ENCODE results near the gene NDUFS7. TPM values are rescaled to one million over a fixed set of nuclear protein-coding genes. Genes with fewer than 3 reads are reported as not detected.

The NDUFS7 gene
- 129 and 170 TPM in 2 replicates for total RNA-seq

GRCh38 chr19:1383312-1384084 lies at the start of gene NDUFS7:
TSS of gene NDUFS7 (plus strand) at chr19:1383907. CDS start at chr19:1383927, 20 bp downstream.

GRCh38 chr19:1401138-1401888 lies 17.6 kb downstream of the NDUFS7 start, which contains the start of gene GAMT:
TSS of gene GAMT (minus strand) at chr19:1401542. CDS start at chr19:1401476, 66 bp downstream.

GRCh38 chr19:1407528-1408299 lies 24.0 kb downstream of the NDUFS7 start, which contains the start of gene DAZAP1:
TSS of gene DAZAP1 (plus strand) at chr19:1407586. CDS start at chr19:1407774, 188 bp downstream.

GRCh38 chr19:1438035-1438932 lies 54.6 kb downstream of the NDUFS7 start, which contains the start of gene RPS15:
TSS of gene RPS15 (plus strand) at chr19:1438396. CDS start at chr19:1438426, 30 bp downstream.

Other genes with a start within 250 kb of the NDUFS7 start
- gene SBNO2, start 209.6 kb upstream of the NDUFS7 start, total RNA-seq, result 33.7 and 63.0 TPM in 2 replicates
- gene STK11, start 178.1 kb upstream of the NDUFS7 start, total RNA-seq, result 63.7 and 77.8 TPM in 2 replicates
- gene CBARP, start 145.9 kb upstream of the NDUFS7 start, total RNA-seq, result 1.9 and 4.5 TPM in 2 replicates
- 85.8 and 140 TPM in 2 replicates for gene ATP5F1D, start 142.2 kb upstream of the NDUFS7 start, total RNA-seq
- gene MIDN, start 135.3 kb upstream of the NDUFS7 start, total RNA-seq, result 25.0 and 75.9 TPM in 2 replicates
- 239 and 297 TPM in 2 replicates for gene CIRBP, start 114.6 kb upstream of the NDUFS7 start, total RNA-seq
- 57.6 and 62.4 TPM in 2 replicates for gene FAM174C, start 108.4 kb upstream of the NDUFS7 start, total RNA-seq
- gene EFNA2, start 98.0 kb upstream of the NDUFS7 start, total RNA-seq, result not detected in 2 replicates
- 62.0 and 67.4 TPM in 2 replicates for gene GAMT, start 17.6 kb downstream of the NDUFS7 start, total RNA-seq
- 55.4 and 72.5 TPM in 2 replicates for gene DAZAP1, start 23.7 kb downstream of the NDUFS7 start, total RNA-seq
- 2,162 and 4,639 TPM in 2 replicates for gene RPS15, start 54.5 kb downstream of the NDUFS7 start, total RNA-seq
- under 0.01 and 0.16 TPM in 2 replicates for gene APC2, start 66.2 kb downstream of the NDUFS7 start, total RNA-seq
- 36.5 and 39.2 TPM in 2 replicates for gene C19orf25, start 95.3 kb downstream of the NDUFS7 start, total RNA-seq
- 0.52 and 2.9 TPM in 2 replicates for gene PCSK4, start 106.4 kb downstream of the NDUFS7 start, total RNA-seq
- gene REEP6, start 107.3 kb downstream of the NDUFS7 start, total RNA-seq, result 2.7 and 2.8 TPM in 2 replicates
- 5.0 and 15.2 TPM in 2 replicates for gene ADAMTSL5, start 129.1 kb downstream of the NDUFS7 start, total RNA-seq
- not detected in 2 replicates for gene PLK5, start 140.2 kb downstream of the NDUFS7 start, total RNA-seq
- 46.8 and 47.5 TPM in 2 replicates for gene MEX3D, start 184.4 kb downstream of the NDUFS7 start, total RNA-seq
- gene MBD3, start 209.0 kb downstream of the NDUFS7 start, total RNA-seq, result 108 and 118 TPM in 2 replicates
- gene UQCR11, start 221.6 kb downstream of the NDUFS7 start, total RNA-seq, result 45.8 and 107 TPM in 2 replicates